ENCODE data around the gene NRL.

NRL gene

GRCh38 chr14:24075485-24076301, 39.1 kb downstream of the NRL start:
- peaks cover 44% of the 10 kb centered on the region for H3K4me1 ChIP-seq

GRCh38 chr14:24074625-24075484, 39.9 kb downstream of the NRL start:
- TF ChIP-seq CTCF (IDR thresholded peaks at IDR 0.05), result no peak
- no peaks in the 10 kb centered on the region for H3K36me3 ChIP-seq (ENCODE audit: control insufficient read depth, insufficient read depth, low read length)
- no peak overlapping the region for H3K4me2 ChIP-seq (ENCODE audit: low read length)
- H3K4me1 ChIP-seq, result peaks cover 35% of the 10 kb centered on the region
- H3K9me3 ChIP-seq (ENCODE audit: control insufficient read depth, low read length), result no peaks in the 10 kb centered on the region
- H3K27me3 ChIP-seq (ENCODE audit: control insufficient read depth, insufficient read depth, low read length), result no peaks in the 10 kb centered on the region
- H3K4me3 ChIP-seq (ENCODE audit: low read depth, low read length), result no peak overlapping the region
- H2AFZ ChIP-seq, result no peak overlapping the region
- no peak overlapping the region for H3K9ac ChIP-seq
- H3K79me2 ChIP-seq, result no peaks in the 10 kb centered on the region
- no peak overlapping the region for H3K27ac ChIP-seq

More at GRCh38 chr14:24075485-24076301, 39.1 kb downstream of the NRL start:
- no peak overlapping the region for H3K27ac ChIP-seq
- H3K27me3 ChIP-seq (ENCODE audit: control insufficient read depth, insufficient read depth, low read length), result no peaks in the 10 kb centered on the region
- no peaks in the 10 kb centered on the region for H3K79me2 ChIP-seq
- H3K9ac ChIP-seq, result no peak overlapping the region
- no peak for TF ChIP-seq CTCF (IDR thresholded peaks at IDR 0.05)
- H3K9me3 ChIP-seq (ENCODE audit: control insufficient read depth, low read length), result no peaks in the 10 kb centered on the region
- H2AFZ ChIP-seq, result peak overlapping the region; percentile 28
- H3K36me3 ChIP-seq (ENCODE audit: control insufficient read depth, insufficient read depth, low read length), result no peaks in the 10 kb centered on the region
- H3K4me3 ChIP-seq (ENCODE audit: low read depth, low read length), result no peak overlapping the region
- no peak overlapping the region for H3K4me2 ChIP-seq (ENCODE audit: low read length)

- Histone ChIP-seq H3K9me3 (ENCODE audit: control insufficient read depth, low read length) (no peaks in the 10 kb centered on the region), H3K4me1 (peaks cover 32% of the 10 kb centered on the region), H3K36me3 (ENCODE audit: control insufficient read depth, insufficient read depth, low read length) (no peaks in the 10 kb centered on the region), H2AFZ (peak overlapping the region; percentile 39), H3K4me3 (ENCODE audit: low read depth, low read length) (no peak overlapping the region), H3K27ac (peak overlapping the region; percentile 3), H3K4me2 (ENCODE audit: low read length) (no peak overlapping the region), H3K9ac (no peak overlapping the region), H3K79me2 (no peaks in the 10 kb centered on the region), H3K27me3 (ENCODE audit: control insufficient read depth, insufficient read depth, low read length) (no peaks in the 10 kb centered on the region)
- no peak for TF ChIP-seq CTCF (IDR thresholded peaks at IDR 0.05)
Measured at GRCh38 chr14:24072881-24073877, 41.6 kb downstream of the NRL start.

- Histone ChIP-seq H3K79me2 (no peaks in the 10 kb centered on the region), H3K4me2 (ENCODE audit: low read length) (no peak overlapping the region), H3K4me3 (ENCODE audit: low read depth, low read length) (no peak overlapping the region), H3K4me1 (peaks cover 32% of the 10 kb centered on the region), H3K27me3 (ENCODE audit: control insufficient read depth, insufficient read depth, low read length) (no peaks in the 10 kb centered on the region), H3K36me3 (ENCODE audit: control insufficient read depth, insufficient read depth, low read length) (no peaks in the 10 kb centered on the region), H3K27ac (peak overlapping the region; percentile 3), H3K9ac (no peak overlapping the region), H3K9me3 (ENCODE audit: control insufficient read depth, low read length) (no peaks in the 10 kb centered on the region), H2AFZ (peak overlapping the region; percentile 39)
- TF ChIP-seq CTCF (IDR thresholded peaks at IDR 0.05), result no peak
Measured at GRCh38 chr14:24072436-24072835, 42.3 kb downstream of the NRL start.
